ENCODE measurements around the gene PPP1R3F.

Gene PPP1R3F

GRCh38 chrX:49249071-49249470 lies 20.5 kb upstream of the PPP1R3F start:
- DNase-seq (ENCODE audit: low spot score): no peak

- no peak for DNase-seq (ENCODE audit: low spot score)
These were observed 20.0 kb upstream of the PPP1R3F start for GRCh38 chrX:49249616-49250015.

DNA sequence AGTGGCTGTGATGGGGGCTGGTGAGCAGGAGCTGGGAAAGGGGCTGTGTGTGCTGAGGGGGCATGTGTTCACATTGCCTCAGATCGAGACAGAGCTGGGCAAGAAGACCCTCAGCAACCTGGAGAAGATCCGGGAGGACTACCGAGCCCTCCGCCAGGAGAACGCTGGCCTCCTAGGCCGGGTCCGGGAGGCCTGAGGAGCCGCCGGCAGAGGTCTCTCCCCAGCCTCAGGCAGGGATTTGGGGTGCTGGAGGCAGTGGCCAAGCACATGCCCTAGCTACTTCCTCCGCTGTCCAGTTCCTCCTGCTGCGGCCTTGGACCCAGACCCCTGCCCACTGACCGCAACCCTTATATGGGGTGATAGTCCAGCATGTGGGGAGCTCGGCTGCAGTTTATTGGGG lies 19.5 kb upstream of the PPP1R3F start:
- DNase-seq (ENCODE audit: low spot score): no peak

DNA sequence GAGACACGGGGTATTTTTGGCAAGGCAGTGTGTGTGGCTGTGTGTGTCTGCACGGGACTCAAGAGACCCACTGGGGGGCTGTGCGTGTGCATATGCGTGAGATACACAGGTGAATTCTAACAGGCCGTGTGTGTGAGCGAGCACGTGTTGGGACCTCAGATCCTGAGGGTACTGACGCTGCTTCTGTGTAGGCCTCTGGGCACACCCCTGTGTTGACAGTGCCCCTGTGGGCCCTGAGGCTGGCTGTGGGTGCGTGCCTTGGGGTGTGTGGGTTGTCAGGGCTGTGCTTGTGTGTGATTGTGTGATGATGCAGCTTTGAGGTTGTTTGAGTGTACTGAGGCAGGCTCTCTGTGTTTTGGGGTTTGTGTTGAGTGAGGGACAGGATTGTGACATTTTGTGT lies 19.0 kb upstream of the PPP1R3F start:
- DNase-seq (ENCODE audit: low spot score): no peak

DNA sequence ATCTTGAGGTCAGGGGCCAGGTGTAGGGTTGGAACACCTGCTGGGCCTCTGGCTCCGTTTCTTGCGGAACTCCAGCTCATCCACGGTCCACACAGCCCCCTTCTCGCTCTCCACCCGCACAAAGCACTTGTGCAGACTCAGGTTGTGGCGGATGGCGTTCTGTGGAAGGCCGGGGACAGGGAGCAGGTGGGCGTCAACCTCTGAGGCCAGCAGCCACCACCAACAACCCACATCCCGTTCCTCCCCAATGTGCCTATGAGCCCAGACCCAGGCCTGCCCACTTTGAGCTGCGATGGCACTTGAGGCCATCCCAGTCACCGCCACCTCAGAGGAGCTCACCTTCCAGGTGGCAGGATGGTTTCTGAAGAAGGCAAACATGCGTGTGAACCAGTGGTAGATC lies 18.3 kb upstream of the PPP1R3F start:
- DNase-seq (ENCODE audit: low spot score): no peak

GRCh38 chrX:49254639-49255038 lies 15.0 kb upstream of the PPP1R3F start:
- no peak for DNase-seq (ENCODE audit: low spot score)

DNA sequence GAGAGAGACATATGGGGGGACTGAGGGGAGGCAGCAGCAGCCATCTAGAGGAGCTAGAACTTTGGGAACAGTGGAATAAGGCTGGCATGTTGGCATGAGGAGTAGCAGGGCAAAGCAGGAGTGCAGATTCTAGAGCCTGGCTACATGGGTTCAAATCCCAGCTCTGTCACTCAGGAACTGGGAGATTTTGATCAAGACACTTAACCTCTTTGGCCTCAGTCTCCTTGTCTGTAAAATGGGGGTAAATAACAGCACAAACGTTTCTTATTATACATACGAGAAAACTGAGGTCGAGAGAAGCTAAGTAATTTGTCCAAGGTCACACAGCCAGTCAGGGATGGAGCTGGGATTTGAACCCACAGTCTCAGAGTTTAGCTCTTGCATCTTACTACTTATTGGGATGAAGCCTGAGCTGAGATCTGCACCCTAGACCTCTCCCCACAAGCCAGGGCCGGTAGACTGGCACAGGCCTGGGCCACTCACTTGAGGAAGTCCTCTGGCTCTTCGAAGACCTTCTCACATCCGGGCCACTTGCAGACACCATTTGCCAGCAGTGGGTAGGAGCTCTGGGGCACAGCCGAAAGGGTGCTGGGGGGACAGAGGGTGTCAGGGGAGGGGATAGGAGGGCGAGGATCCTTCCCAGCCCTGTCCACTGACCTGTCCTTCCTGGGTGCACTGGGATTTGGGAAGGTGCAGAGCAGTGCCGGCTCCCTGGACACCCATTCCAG lies 13.2 kb upstream of the PPP1R3F start:
- no peak for DNase-seq (ENCODE audit: low spot score)

DNA sequence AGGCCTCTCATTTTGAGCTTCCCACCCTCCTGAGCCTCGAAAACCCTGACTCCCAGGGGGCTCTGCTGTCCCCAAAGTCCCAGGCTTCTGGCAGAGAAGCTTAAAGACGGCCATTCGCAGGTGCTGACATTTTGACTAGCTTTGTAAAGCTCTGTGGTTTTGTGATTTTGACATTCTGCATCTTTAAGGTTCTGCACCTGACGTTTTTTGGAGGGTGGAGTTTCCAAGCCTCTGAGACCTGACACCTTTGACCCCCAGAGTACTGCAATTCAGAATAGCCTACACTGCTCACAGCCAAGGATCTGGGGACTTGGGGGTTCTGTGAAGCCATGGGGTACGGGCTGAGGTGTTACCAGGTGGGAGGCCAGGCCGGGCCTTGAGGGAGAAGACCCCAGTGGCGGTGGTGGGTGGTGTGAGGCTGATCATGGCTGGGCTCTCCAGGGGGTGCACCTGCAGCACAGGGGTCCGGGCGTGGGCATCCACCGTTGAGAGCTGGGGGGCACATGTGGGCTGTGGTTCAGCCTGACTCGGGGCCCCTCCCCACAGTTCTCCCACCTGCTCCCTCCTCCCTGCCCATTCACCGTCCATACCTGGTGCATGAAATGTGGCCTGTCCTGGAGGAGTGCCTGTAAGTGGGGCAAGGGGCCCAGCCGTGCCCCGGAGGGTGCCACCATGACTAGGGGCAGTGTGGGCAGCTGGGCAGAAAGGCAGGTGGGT lies 12.4 kb upstream of the PPP1R3F start:
- DNase-seq (ENCODE audit: low spot score): no peak

- DNase-seq (ENCODE audit: low spot score): no peak
These were observed 11.5 kb upstream of the PPP1R3F start for GRCh38 chrX:49257846-49258748.

DNA sequence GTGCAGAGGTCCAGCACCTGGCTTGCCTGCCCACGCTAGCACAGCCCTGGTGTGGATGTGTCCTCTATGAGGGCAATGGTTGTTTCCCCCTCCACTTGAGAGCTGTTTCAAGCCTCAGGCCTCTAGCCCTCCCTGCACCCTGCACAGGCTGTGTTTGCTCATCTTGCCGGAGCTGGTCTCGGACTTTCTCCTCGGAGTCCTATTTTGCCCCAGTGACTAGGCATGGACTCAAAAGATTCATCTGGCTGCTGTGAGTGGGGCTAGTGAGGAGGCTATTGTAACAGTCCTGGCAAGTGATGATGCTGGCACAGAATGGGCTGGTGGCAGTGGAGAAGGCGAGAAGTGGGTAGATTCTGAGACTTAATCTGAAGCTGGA lies 10.9 kb upstream of the PPP1R3F start:
- DNase-seq (ENCODE audit: low spot score): no peak

GRCh38 chrX:49260221-49260985 lies 9.2 kb upstream of the PPP1R3F start:
- DNase-seq (ENCODE audit: low spot score): no peak

- DNase-seq (ENCODE audit: low spot score): no peak
These were observed 7.0 kb upstream of the PPP1R3F start for GRCh38 chrX:49262603-49263002.

DNA sequence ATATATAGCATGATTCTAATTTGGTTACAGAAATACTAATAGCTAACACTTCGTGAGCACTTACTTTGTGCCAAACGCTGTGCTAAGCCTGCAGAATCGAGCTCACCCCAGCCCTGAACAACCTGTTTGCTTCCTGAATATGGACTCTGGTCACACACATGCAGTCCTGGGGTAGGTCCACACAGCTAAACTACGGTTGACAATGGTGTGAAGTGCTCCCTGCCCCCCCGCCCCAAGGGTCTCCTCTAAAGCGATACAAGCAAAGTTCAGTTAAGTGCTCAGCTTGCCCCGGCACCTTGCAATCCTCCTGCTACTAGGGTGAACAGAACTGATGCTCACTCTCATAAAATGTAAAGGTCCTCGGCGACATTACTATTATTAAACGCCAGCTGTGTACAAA lies 6.0 kb upstream of the PPP1R3F start:
- DNase-seq (ENCODE audit: low spot score): no peak

GRCh38 chrX:49264460-49264859 lies 5.1 kb upstream of the PPP1R3F start, which contains the start of gene FOXP3:
TSS of gene FOXP3 (minus strand) at chrX:49264710. CDS start at chrX:49258505, 6,205 bp downstream.
- no peak for DNase-seq (ENCODE audit: low spot score)

DNA sequence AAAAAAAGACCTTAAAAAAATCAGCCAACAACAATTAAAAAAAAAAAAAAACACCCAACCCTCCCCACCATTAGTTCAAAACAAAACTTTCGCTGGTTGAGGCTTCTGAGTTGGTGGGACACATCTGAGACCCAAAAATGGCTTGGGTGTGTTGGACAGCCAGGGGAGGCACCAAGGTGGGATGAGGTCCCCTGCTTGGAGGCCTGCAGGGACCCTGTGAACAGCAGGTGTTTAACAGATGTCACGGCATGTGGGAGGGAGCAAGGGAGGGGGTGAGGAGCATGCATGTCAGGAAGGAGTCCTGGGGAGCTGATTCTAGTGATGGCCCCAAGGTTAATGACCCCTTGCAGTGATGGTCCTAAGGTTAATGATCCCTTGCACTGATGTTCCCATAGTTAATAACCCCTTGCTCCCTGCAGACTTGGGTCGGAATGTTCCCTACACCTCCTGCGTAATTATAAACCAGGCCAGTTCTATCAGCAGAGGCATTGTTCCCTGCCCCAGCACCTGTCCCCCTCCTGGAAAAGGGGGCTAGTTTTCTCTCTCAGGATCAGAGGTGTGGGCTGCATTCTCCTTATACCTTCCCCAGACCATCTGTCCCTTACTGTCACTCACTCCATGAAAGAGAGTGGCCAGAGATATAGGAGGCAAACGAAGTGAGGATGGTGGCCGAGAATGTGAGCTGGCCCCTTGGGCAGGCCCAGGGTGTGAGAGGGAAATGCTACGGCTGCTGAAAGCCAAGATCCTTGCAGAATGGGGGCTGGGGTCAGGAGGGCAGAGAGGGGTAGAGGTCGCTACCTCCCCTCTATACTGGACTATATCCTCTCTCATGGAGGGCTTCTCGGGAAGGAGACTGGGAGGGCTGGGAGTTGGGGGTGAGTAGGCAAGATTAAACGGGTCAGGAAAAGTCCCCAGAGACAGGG lies 2.8 kb upstream of the PPP1R3F start:
- DNase-seq (ENCODE audit: low spot score): no peak

- DNase-seq (ENCODE audit: low spot score): no peak
These were observed 937 bp upstream of the PPP1R3F start for GRCh38 chrX:49268702-49269009.

GRCh38 chrX:49269010-49269766 lies 405 bp upstream of the PPP1R3F start:
- peak; percentile 91 for DNase-seq (ENCODE audit: low spot score)

- DNase-seq (ENCODE audit: low spot score): no peak
These were observed 792 bp downstream of the PPP1R3F start for GRCh38 chrX:49270249-49270921.

DNA sequence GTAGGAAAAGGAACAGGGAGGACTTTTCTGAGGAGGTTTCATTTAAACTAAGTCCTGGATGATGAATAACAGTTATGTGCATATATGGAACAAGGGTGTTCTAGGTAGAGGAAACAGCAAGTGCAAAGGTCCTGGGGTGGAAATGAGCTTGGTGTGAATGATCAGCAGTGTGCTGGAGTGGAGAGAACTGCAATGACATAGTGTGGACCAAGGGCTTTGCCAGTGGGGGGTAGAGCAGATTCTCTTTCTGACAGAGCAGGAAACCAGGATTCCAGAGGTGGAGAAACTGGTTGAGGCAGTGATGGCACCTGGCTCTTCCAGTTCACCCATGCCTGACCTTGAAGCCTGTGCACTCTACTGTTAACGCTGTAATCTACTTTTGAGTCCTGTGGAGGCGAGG lies 1.7 kb downstream of the PPP1R3F start:
- DNase-seq (ENCODE audit: low spot score): no peak

DNA sequence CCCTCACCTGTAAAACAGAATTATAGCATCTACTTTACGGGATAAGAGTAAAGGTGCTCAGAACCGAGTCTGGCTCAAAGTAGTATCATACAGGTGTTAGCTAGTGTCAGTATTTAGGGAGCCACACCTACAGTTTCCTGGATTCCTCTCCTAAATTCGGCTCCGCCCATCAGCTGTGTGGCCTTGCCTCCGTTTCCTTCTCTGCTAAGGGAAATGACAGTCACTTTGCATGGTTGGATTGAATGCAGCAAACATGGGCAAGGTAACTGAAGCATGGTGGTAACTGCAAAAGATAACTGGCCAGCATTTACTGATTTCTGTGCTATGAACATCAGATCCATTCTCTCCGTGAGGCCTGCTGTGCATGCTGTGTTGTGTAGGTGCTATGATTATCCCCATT lies 2.8 kb downstream of the PPP1R3F start:
- DNase-seq (ENCODE audit: low spot score): no peak
